ENCODE measurements around the gene THSD8.

THSD8 gene

DNA sequence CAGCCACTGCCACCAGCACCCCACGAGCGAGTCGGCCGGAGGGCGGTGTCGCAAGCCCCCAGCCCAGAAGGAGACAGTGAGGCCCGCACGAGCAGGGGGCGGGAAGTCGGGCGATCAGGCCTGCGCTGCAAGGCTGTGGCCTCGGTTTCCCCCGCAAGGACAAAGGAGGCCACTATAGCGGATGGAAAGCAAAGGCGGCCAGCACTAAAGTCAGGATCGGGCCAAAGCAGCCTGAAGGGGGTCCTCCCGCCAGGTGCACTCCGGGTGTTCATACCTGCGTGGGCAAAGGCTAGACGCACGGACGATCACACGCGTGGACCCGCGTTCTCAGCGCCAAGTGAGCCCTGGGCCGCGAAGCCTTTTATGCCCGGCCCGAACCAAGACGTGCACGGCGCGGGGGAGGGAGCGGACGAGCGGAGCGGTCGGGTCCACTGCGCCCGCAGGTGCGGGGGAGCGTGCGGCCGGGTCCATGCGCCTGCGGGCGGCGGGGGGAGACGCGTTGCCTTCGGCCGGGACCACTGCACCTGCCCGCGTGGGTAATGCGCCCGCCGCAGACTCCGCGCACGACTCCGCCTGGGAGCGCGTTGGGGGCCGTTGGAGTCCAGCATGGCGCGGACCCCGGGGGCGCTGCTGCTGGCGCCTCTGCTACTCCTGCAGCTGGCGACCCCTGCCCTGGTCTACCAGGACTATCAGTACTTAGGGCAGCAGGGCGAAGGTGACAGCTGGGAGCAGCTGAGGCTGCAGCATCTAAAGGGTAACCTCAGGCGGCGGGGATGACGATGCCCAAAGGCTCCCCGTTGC lies at the start of gene THSD8, which contains the start of gene PRDX2:
Gene THSD8, plus strand, starts transcription at position 604 of the 801 bp plus-strand sequence. Its CDS starts 3 bp downstream, at position 607.
Gene PRDX2, minus strand, starts transcription at position 335 of the 801 bp plus-strand sequence. CDS start 539 bp downstream, outside the sequence.
- no peak for FAIRE-seq

DNA sequence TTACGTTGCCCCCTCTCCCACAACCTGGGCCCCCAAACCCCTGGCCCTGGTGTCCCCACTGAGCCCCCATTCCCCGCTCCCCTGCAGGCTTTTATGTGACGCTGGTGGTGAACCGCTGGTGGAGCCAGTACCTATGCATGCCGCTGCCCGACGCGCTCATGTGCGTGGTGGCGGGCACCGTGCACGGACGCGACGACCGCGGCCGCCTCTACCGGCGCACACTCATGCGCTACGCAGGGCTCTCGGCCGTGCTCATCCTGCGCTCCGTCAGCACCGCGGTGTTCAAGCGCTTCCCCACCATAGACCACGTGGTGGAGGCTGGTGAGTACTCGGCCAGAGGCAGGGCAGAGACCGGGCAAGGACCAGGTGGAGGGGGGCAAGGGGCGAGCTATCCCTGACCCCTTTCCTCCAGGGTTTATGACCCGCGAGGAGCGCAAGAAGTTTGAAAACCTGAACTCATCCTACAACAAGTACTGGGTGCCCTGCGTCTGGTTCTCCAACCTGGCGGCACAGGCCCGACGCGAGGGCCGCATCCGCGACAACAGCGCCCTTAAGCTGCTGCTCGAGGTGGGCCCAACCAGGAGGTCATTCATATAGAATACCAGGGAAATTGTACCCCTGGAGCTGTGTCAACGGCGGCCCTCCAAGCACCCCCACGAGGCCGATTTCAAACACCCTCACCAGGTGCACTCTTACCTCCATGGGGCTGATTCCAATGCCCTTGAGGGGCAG lies 47.2 kb upstream of the THSD8 start:
- FAIRE-seq: no peak

DNA sequence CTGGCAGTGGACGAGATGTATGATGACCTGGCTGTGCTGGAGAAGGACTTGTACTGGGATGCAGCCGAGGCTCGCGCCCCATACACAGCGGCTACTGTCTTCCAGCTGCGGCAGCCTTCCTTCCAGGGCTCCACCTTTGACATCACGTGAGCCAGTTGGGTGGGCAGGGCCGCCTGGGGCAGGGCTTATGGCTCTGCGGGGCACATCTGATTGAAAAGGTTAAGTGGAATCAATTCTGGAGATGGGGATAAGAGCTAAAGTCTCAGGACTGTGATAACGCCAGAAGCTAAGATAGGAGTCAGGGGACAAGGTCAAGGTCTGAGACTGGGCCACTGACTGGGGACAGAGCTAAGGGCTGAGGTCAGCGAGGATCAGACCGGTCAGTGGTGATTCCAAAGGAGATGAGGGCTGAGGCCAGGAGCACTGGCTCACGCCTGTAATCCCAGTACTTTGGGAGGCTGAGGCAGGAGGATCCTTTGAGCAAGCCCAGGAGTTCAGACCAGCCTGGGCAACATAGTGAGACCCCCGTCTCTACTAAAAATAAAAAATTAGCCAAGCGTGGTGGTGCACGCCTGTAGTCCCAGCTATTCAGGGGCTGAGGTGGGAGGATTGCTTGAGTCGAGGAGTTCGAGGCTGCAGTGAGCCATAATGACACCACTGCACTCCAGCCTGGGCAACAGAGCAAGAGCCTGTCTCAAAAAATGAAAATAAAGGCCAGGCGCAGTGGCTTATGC lies 45.6 kb upstream of the THSD8 start:
- FAIRE-seq: no peak

DNA sequence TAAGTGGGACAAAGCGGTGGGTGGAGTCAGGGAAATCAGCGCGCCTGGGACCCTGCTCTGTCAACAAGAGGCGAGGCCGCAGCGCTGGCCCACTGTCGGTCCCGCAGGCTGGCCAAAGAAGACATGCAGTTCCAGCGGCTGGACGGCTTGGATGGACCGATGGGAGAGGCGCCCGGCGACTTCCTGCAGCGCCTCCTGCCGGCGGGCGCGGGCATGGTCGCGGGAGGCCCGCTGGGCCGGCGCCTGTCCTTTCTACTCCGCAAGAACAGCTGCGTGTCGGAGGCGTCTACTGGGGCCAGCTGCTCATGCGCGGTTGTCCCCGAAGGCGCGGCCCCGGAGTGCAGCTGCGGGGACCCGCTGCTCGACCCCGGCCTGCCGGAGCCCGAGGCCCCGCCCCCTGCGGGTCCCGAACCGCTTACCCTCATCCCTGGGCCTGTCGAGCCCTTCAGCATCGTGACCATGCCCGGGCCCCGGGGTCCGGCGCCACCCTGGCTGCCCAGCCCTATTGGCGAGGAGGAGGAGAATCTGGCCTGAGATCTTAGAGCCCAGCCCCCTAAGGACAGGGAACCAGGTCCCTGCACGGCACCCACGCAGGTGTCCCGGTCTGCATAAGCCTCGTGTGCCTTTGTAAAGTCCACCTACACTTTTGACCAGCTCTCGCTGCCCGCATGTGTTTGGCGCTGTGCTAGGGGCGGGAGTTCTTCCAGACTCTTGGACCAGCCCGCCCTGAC lies 44.2 kb upstream of the THSD8 start:
- FAIRE-seq: no peak

DNA sequence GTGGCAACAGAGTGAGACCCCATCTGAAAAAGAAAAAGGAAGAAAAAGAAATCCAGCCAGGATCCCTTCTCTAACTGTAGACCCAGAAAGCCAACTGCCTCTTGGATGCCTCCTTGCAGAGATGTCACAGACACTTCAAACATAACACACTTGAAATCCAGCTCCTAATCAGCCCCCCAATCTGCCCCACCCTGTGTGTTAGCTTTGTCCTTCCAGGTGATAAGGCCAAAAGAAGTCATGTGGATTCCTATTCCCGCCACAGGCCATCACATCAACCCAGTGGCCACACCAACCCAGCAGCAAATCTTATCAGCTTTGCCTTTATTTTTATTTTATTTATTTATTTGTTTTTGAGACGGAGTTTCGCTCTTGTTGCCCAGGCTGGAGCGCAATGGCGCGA lies 42.2 kb upstream of the THSD8 start:
- FAIRE-seq: no peak

DNA sequence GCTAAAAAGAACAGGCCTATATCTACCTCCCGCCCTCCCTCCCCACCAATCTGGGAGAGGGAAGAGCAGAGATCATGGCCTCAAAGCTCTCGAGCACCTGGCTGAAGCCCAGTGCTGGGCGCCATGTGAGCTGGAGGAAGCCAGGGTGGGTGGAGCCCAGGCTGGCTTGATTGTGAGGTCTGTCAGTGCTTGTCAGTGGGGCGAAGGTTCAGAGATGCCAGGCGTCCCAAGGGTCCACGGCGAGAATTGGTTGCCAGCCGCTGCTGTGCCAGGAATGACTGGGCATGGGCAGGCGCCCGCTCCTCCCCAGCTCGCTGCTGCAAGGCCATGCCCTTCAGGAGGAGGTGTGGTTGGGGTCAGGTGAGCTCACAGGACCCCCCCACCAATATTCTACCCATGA lies 38.8 kb upstream of the THSD8 start:
- FAIRE-seq: no peak

DNA sequence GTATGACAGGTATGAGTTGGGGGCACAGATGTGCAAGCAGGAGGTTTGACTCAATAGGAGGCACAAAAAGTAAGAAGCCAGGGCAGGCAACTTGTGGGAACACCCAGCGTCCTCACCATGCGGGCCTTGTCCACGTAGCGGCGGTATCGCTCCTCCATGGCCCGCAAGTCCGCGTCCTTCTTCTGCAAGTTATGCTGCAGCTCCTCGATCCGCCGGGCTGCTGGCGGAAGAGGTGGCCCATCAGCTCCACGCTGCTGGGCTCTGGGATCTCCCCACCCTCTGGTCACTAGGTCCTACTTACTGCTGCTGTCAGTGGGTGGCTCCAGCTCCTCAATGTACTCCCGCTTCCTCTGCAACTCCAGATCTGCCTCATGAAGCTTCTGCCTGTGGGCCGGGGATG lies 37.2 kb upstream of the THSD8 start:
- no peak for FAIRE-seq

DNA sequence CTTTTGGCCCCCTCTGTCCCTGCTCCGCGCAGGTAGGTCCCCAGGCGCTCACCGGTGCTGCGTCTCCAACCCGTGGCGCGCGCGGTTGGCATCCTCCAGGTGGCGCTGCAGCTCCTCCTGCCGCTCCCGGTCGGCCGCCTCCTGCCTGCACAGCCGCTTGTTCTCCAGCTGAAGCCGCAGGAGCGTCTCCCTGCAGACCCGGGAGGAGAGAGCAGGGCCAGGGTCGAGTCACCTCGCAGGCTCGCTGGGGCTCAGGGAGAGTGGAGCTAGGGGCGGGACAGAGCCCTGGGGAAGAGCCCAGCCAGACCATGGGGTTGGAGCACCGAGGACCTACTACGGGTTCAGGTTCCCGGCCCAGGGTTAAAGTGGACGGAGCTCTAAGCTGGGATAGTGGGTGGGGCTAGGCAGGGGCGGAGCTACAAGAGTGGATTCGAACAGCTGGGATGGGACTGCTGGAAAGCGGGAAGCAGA lies 35.8 kb upstream of the THSD8 start:
- FAIRE-seq: no peak

DNA sequence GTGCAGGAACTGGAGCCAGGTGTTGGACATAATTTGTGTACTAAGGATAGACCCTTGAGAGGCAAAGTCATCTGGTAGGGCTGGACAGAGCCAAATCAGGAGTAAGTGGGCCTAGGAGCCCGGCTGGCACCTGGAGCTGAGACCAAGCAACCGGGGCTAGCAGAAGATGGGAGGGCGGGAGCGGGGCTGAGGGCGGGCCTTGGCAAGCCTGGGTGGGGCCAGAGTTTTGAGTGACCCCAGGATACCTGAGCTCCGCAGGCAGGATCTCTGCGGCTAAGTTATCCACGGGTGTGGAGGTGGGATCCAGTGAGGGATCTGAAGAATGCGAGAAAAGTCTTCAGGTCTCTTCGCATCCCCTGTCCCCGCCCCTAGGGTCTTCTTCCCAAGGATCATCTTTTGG lies 34.7 kb upstream of the THSD8 start:
- FAIRE-seq: no peak

DNA sequence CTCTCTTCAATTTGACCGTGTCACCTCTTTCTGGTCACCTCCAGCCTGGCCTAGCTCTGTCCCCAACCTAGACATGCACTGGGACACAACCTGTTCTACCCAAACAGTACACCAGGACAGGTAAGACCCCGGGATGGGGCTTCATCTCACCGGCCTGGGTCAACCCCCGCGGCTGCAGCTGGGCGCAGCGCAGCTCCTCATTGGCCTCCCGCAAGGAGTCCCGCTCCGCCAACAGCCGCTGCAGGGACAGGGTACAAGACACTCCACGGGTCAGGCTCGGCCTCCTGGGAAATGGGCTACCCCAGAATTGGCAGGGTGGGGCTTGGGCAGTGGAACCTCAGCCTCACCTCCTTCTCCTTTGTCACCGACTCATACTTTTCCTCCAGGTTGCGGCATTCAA lies 34.2 kb upstream of the THSD8 start:
- FAIRE-seq: no peak

DNA sequence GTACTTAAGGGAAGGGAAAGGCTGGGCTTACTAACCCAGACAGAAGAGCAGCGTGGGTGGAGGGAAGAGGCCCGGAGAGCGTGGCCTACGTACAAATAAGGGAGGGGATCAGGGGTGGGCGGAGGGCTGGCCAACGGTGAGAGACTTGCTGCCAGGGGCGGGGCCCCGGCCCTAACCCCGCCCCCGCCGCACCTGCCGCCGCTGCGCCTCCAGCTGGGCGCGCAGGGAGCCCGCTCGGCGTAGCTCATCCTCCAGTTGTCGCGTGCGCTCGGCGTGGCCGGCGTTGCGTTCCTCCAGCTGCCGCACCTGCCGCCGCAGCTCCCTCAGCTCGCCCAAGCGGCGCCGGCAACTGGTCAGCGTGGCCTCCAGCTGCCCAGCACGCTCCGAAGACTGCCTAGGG lies 32.2 kb upstream of the THSD8 start:
- no peak for FAIRE-seq

DNA sequence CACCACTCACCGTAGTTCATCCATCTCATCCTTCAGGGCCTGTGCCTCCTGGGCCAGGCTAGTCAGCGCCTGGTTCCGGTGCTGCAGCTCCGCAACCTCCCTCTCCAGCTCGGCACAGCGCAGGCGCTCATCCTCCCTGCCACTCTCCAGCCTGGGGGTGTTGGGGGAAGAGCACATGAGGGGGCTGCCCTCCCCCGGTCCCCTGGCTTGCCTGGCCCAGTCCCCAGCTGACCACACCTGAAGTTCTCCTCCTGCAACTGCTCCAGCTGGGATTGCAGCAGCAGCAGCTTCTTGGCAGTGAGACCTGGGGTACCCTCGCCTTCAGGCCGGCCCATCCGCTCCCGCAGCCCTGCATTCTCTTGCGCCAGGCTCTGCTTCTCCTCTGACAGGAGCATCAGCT lies 30.9 kb upstream of the THSD8 start:
- FAIRE-seq: no peak

DNA sequence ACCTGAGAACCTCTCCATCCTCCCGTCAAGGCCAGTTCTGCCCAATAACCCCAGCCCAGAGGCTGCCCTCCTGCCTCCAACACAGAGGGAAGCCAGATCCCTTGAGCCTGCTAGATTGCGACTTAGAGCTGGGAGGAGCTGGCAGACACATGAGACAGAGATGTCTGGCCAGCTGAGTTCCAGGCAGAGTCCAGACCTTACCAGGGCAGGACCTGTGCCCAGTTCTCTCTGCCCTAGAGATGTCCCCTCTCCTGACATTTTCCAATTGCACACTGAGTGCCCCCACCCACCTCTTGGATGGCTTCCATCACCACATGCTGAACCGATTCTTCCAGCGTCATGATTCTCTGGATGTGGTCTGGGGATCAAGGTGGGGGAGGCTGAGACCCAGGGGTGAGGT lies 29.5 kb upstream of the THSD8 start:
- no peak for FAIRE-seq

DNA sequence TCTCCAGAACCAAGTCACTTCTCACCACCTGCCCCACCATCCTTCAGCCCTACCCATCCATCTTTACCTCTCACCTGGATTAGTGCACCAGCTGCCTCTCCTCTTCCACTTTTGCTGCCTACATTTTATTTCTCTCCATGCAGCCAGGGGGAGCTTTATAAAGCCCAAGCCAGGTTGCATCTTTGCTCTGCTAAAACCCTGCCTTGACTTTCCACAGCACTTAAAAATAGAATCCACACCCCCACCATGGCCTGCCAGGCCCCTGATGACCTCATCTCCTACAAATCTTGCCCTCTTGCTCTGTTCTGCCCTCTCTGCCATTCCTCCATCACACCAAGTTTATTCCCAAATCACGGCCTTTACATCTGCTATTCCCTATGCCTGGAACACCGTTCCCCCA lies 28.3 kb upstream of the THSD8 start:
- no peak for FAIRE-seq

DNA sequence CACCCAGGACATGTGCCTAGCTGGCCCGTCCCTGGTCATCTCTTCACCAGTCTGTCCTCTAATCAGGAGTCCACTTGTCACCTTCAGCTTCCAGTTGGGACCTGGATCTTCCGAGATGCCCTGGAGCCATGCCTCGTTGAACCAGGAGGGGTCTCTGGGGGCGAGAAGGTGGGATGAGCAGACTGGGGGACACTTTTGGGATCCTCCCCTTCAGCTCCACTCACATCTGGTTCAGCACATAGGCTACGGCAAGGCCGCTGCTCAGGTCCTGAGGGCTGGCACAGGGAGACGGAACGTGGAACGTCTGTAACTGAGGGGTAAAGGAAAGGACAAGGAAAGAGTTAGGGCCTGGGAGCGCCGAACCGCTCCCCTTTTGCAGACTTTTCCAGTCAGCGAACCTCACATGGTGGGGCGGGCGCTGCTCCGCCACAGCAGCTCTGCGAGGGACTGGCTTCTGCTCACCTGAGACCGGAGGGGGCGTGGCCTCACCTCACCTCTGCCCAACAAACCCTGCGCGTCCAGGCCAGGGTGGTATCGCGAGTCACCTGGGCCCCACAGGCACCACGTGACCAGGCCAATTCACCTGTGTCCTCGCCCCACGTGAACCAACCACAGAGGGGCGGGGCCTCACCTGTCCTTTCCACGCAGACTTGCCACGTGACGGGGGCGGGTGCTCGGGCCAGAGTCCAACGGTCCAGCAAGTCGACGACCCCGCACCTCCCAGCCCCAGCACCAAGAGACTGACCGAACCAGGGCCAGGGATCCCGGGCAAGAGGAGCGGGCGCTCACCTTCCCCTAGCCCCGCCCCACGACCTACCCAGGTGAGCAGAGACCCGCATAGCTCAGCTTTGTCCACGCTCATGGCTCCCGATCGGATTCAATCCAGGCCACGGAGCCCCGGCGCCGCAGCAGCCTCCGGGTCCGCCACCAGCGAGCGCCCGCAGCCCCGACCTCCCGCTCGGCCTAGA lies 27.0 kb upstream of the THSD8 start, which contains the start of gene HOOK2:
Gene HOOK2, minus strand, starts transcription at position 965 of the 968 bp plus-strand sequence. Its CDS starts 103 bp downstream, at position 862.
- FAIRE-seq: no peak

DNA sequence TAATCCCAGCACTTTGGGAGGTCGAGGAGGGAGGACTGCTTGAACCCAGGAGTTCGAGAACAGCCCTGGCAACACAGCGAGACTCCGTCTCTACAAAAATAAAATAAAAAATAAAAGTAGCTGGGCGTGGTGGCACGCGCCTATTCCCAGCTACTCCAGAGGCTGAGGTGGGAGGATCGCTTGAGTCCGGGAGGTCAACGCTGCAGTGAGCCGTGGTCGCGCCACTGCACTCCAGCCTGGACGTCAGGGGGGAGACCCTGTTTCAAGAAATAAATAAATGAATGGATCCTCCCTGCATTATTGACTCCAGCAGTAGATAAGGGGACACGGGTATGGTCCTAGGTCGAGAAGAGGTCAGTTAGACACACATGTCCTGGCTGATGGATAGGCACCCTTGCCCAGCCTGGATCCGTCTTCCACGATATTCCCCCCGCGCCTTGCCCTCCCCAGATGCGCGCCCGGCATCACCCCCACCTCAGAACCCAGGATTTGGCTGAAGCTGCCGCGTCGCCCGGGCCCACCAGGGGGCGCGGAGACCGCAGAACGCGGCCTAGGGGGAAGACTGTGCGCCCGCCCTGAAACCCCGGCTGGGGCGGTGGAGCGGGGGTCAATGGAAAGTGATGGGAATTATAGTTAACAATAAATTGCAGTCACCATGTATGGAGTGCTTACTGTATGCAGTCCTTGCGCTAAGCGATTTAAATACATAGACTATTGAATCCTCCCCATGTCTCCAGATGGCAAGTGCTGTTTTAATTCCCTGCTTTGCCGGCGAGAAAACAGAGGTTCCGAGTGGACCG lies 24.5 kb upstream of the THSD8 start:
- FAIRE-seq: no peak

DNA sequence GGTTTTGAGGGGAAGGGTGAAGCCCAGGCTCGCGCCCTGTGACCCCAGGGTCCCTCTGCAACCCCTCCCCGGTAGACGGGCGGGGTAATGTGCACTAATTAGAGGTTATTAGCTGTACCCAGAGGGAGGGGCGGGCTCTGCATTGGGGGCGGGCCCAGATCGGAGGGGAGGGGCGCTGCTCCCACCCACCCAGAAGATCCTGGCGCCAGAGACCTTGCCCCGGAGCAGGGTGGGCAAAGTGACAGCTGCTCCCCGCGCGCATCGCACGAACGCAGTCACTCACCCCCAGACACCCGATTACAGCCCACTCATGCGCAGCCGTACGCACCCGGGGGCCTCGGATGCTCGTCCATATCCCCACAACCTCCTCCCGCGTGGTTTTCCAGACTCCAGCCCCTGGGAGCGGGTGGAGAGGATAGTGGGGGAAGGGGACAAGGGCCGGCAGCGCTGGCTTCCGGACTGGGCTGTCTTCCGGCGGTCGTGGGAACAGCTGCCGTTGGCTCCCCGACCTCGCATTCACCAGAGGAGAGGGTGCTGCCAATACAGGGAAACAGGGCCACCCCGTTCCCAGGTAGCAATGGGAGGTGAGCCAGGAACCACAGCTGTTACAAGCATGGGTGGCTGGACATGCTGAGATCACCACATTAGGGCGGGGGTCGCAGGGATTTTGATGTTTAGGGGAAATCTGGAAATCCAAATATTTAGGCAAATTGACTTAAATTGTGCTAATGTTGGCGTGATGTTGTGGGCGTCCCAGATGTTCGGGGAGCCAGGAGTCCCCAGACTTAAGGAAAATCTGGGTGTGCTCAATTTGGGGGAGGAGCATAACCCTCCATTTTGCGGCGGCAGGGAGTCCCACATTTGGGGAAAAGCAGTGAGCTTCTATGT lies 23.6 kb upstream of the THSD8 start:
- FAIRE-seq: no peak

DNA sequence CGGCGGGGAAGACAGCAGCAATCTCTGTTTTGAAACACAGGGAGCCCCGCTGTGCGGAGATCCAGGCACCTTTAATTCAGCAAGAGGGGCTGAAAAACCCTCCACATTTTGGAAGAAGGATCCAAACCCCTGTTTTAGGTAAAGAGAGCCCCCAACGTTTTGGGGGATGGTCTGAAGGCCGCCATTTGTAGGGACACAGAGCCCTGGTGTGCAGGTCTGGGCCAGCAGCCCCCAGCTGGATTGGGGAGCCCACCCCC lies 23.0 kb upstream of the THSD8 start:
- FAIRE-seq: no peak

DNA sequence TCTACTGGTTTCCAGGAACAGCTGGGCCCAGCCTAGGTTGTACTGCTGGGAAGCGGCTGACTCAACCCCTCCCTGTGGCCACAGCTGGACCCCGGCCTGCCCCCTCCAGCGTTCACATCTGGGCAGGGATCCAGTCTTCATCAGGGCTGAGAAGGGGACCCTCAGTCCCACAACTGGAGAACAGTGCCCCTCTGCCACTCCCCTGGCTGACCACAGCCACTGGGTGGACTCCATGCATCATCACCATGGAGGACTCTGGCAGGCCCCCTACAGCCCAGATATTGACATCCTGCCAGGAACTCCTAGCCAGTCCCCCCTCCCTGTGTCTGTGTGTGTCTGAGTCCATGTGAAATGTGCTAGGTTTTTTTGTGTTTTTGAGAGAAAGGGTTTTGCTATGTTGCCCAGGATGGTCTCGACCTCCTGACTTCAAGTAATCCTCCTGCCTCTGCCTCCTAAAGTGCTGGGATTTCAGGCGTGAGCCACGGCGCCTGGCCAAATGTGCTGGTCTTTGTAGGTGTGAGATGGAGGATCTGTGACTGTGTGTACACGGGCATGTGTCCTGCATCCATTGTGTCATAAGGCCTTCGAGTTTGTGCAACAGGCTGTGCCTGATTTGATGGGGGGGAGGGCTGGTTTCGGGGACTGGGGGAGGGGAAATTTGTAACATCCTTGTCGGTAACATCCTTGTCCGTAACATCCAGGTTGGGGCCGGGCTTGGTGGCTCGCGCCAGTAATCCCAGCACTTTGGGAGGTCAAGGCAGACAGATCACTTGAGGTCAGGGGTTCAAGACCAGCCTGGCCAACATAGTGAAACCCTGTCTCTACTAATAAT lies 22.5 kb upstream of the THSD8 start:
- FAIRE-seq: no peak
